HG03159 (cell line): ENCODE results near the gene SERPINA3.

Experiments used
- ATAC-seq: cut with Tn5 transposase; IDR thresholded peaks from one replicate; pipeline ENCODE4 v1.9.1; 2021; ENCODE audit warnings: mild to moderate bottlenecking, moderate library complexity; ENCODE audit not compliant: unreplicated experiment

The SERPINA3 gene

DNA sequence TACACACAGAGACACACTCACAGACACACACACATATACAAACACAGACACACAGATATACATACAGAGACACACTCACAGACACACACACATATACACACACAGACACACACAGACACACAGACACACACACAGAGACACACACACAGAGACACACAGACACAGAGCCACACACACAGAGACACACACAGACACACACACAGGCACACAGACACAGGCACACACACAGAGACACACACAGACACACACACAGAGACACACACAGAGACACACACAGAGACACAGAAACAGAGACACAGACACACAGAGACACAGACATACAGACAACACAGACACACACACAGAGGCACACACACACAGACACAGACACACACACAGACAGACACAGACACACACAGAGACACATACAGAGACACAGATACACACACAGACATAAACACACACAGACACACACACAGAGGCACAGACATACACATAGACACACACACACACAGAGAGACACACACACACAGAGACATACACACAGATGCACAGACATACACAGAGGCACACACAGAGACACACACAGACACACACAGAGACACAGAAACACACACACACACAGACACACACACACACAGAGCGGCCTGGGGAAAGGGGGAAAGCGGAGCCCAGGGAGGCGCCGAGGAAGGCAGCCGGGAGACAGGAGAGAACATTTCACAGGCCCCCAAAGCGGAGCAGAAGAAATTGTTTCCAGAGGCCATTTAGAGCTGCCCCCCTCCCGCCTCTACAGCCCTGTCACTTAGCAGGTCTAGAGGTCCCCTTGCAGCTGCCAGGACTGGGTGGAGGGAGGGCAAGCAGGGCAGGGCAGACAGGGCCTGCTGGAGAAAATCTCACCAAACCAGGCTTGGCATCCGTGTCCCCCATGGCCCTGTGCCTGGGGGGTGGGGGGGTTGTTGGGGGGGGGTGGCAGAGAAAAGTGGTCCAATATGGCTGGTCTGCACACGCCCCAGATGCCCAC lies 38.9 kb downstream of the SERPINA3 start:
- no peak for ATAC-seq

DNA sequence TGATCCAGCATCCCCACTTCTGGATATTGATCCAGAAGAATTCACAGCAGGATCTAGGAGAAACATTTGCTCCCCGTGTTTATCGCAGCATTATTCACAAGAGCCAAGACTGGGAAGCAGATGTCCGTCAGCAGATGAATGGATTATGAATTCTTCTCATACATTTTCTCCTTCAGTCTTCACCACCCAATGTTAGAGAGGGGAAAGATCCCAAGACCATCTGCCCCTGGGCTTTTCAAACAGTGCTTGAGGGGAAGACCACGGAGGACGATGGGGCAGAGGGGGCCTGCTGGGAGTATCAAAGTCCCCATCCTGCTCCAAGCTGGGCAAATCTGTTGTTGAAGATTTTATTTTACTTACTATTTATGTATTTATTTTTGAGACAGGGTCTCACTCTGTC lies 41.1 kb downstream of the SERPINA3 start:
- no peak for ATAC-seq

DNA sequence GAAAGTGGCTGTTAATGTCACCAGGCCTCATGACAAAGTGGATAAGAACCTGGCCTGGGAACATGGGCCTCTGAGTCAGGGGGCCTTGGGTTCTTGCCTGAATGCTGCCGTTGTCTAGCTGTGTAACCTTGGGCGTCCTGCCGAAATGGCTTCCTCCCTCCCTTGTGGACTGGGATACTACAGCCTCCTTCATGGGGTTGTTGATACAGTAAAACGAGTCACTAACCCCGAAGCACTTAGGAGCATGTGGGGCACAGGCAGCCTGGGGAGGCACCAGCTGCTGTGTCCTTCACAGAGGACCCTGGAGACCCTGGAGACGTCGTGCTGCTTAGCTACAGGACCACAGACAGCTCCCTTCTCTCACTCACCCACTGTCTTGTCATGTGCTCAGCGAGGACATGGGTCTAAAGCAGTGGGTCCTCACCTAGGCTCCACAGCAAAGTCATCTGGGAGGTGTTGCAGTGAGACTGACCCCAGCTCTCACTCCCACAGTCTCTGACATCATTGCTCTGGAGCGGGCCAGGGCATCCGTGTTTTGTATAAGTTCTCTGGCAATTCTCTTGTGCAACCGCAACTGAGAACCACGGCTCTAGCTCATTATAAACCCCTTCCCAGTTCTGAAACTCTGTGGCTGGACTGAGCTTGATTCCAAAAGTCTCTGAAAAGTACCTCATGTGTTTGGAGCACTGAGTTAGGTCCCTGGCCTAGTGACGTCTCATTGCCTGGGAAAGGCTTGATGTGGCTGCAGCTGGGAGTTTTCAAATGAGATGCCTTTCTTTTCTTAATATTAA lies 42.1 kb downstream of the SERPINA3 start:
- ATAC-seq, result no peak

DNA sequence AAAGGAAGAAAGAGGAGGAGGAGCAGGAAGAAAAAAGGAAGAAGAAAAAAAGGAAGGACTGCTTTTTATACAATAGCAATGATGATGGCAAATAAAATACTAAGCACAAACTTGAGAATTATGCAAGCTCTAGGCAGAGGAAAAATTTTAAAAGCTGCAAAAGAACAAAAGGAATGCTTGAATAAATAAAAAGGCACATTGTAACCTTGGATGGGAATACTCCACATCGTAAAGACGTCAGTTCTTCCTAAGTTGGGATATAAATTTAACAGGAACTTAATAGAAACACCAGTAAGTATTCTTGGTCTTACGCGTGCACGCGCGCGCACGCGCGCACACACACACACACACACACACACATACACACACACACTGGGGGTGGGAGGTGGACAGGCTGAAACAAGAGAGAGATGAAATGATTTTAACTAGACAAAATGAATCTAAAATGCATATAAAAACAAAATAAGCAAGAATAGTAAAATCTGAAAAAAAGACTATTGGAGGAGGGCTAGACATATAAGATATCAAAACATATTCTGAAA lies 43.0 kb downstream of the SERPINA3 start:
- no peak for ATAC-seq

DNA sequence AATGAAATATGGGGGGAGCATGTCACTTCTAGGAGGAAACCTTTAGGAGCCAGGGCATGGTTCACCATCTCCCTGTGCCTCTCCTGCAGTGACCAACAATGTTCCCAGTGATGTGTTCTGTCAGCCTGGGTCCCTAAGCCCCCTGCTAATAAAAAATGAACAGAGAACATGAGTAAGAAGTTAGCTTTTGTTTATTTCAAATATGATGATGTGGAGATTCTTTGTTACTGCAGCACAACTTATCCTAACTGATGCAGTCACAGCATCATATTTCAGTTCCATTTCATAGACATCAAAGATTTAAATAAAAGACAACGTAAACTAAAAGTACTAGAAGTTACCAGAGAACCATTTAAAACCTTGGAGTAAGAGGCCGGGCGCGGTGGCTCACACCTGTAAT lies 43.9 kb downstream of the SERPINA3 start:
- ATAC-seq, result no peak

DNA sequence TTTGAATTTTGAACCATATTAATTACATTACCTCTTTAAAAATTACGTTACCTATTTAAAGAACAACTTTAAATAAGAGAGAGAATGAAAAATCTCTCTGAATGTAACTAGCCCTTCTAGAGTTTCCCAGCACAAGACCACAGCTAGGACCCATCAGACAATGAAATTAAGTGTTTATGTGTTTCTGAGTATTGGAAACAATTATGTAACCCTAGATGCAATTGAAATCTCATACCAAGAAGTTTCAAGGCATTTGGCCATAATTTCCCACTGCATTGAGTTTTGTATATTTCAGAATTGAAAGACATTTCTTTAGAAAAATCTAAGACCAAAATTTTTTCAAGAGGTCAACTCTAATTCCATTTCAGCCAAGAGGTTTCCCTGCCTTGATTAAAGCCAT lies 47.1 kb downstream of the SERPINA3 start:
- no peak for ATAC-seq

DNA sequence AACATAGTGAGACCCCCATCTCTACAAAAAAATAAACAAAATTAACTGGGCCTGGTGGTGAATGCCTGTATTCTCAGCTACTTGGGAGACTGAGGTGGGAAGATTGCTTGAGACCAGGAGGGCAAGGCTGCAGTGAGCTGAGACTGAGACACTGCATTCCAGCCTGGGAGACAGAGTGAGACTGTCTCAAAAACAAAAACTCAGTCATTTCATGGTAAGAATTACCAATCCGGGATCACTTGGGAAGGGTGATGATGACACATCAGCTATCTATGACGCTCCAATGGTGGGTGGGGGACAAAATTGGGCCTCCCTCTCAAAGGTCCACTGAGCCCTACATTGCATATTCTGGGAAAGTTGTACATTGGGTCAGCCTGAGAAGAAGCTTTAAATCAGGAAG lies 47.7 kb downstream of the SERPINA3 start:
- ATAC-seq, result no peak

DNA sequence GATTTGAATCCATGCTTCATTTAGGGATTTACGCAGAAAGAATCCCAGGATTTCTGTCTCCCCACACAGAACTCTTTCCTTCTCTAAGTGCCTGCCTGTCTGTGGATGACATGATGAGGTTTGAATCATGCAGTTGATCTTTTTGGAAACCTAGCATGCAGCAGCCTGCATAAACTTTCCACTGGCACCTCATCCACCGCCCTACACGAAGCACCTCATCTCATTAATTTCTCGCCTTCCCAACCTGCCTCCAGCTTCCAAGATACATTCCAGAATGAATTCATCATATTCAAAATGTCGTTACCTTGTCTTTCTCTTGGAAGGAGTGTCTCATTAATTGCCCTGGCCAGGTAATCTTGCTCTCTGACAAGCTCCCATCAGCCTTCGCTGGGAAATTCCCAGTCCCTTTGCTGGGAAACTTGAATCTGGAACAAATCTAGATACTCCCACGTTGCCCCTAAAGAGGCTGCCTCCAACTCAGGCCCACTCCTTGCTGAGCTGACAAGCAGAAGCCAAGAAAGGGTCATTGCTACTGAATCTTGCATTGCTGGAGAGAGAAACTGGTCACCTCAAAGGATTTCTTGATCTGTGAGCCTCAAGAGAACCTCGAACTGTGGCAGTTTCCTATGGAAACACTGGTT lies 48.2 kb downstream of the SERPINA3 start:
- ATAC-seq, result no peak

DNA sequence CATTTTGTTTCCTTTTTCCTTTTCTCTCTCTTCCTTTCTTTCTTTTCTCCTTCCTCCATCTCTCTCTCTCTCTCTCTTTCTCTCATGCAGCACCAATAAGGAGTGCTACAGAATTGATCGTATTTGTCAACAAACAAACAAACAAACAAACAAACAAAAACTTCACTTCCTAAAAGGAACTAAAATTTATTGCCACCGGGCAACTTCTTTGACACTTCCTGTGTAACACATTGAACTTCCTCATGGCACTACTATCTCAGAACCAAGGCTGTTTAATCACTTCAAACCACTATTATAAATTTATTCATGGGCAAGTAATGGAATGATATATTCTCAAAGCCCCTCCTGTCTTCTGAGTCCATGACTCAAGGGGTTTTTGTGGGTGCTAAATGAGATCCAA lies 51.3 kb downstream of the SERPINA3 start:
- no peak for ATAC-seq

DNA sequence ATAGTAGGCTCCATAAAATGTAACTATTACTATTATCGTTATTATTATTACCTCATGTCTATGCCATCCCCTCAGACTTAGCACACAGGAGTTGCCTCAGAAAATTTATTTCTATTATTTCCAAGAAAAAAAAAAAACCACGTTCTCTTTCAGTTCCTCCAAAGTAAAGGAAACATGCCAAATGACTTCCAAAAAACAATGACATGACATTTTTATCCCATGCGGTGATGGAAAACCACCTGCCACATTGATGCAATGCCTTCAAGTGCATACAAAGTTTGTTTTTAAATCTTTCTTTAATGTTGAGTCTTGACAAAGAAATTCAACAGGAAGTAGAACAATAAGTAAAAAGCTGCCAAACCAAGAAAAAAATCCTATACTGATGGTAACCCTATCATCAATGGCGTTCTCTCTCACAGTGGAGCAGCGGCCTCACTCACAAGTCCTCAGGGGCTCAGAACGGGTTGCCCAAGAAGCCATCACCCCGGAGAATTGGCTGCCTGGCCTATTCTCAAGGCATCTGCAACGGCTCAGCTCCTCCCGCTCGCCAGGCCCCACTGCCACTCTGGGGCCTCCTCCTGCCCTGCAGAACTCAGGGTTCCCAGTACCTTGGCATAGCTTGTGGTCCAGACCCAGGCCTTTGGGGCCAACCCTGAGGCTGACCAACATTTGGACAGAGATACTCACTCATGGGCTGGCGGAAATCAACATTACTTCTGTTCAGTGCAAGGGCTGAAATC lies 51.9 kb downstream of the SERPINA3 start:
- no peak for ATAC-seq

DNA sequence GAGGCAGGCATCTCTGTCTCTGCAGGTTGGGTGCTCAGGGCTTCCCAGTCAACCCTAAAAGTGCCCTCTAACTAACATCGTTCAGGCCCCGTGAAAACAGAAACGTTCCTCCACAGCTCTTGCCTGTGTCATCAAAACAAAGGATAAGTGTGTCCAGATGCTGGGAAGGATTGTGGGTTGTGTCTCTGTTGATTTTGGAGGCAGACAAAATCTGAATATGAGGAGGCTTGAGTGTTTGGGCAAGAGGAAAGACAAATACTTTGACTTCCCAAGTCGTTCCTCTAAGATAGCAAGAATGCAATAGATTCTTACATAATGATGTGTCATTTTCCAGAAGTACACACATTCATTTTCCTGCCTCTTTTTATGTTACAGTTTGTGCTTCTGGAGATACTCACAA lies 52.9 kb downstream of the SERPINA3 start:
- no peak for ATAC-seq

DNA sequence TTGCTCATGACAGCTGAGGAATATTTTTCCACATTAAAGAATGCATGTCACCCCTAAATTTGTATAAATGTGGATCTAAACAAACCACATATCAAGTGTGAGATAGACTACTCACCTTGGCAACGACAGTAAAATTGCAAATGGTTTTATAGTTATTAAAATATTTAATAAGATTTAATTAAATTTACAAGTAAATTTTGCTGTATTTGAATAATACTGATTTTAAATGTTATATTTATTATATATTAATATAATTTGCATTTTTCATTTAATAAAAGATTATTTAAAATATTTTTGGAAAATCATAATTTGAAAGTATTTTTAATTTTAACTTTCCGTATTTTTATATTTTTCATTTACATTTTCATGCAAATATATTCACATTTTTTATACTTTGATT lies 53.4 kb downstream of the SERPINA3 start:
- ATAC-seq, result no peak

DNA sequence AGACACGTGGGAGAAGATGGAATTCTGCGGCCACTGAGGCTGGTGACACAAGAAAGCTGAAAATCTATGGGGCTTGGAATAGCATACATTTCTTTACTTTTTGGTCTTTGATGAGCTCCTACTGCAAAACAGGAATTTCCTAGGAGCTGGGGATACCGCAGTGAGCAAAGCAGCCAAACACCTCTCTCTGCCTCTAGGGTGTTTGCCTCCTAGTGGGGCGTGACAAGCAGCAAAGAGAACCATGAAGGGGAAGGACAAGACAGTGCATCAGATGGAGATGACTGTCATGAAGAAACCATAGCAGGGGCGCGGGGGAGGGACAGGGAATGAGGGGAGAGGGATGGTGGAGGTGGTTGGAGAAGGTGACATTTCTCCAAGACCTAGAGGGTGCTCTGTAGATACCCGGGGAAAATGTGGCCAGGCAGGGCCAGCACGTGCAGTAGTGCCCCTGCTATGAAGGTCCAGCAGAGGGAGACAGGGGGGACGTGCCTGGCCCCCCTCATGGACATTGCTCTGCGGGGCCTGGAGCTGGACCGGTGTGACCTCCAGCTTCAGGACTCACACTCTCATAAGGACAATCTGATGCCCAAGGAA lies 58.6 kb downstream of the SERPINA3 start:
- ATAC-seq, result no peak

DNA sequence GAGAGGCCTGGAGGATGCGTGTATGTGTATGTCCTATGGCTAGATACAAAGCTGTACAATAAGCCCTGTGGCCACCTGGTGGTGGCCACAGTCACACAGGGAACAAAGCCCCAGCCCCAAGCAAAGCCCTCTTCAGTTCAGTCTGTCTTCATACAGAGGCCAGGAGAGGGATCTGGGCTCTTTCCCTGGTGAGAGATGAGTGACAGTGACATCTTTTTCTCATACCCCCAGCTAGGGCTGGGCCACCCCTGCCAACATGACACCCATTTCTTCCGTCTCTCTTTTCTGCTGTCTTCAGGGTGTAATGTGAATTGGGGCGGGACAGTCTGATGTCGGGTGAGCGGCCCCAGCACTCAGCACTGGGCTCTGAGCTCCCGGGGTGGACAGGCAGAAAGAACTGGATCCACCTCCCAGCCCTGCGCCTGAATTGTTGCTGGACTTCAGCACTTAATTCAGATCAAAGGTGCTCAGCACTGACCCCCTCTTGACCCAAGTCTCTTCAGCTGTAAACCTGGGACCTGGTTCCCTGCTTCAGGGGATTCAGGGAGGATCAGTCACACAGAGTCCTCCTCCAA lies 59.8 kb downstream of the SERPINA3 start:
- no peak for ATAC-seq

DNA sequence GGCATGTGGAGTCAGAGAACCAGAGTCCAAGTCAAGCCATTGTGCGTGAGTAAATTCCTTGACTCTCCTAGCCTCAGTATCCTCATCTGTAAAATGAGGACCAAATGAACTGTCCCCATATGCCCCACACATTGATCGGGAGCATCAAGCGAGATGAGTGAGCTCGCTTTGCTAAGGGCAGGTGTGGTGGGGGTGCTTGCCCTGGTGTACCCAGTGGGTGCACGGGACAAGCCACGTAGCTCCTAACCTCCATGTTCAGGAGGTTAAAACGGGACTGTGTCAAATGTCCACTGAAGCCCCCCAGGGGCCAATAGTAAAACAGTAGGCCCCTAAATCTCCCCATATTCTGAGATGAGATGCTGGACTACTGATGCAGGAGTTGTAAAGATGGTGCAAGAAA lies 60.9 kb downstream of the SERPINA3 start:
- no peak for ATAC-seq
